Left lung (tissue), 10 donors: ENCODE data around the gene ATXN1. TPM values are rescaled to one million over a fixed set of nuclear protein-coding genes. Genes with fewer than 3 reads are reported as not detected.

Source experiments
- ATAC-seq: fragments of 200-7000 bp; cut with Tn5 transposase; one replicate; pipeline ENCODE4 v1.9.1; 2020; ENCODE audit warnings: moderate library complexity
- DNase-seq, 4 donors: peaks; one replicate each; pipeline ENCODE4 v3.0.0-alpha.2; 2013 to 2020
- H3K27ac ChIP-seq, 2 donors: fragments of 200-600 bp; sonication (generic) in 1 of 2; one replicate each; pipeline versions ENCODE4 v1.5.0 to v1.8.0; 2020 to 2021
- H3K27me3 ChIP-seq, 2 donors: fragments of 200-600 bp; sonication (generic) in 1 of 2; one replicate each; pipeline versions ENCODE4 v1.5.0 to v1.8.0; 2020 to 2021
- H3K36me3 ChIP-seq, 2 donors: fragments of 200-600 bp; sonication (generic) in 1 of 2; one replicate each; pipeline versions ENCODE4 v1.5.0 to v1.8.0; 2020 to 2021
- H3K4me1 ChIP-seq, 2 donors: fragments of 200-600 bp; one replicate each; pipeline ENCODE4 v1.8.0; 2021
- H3K4me3 ChIP-seq, 2 donors: fragments of 200-600 bp; sonication (generic) in 1 of 2; one replicate each; pipeline versions ENCODE4 v1.5.0 to v1.8.0; 2020 to 2021; ENCODE audit warnings: mild to moderate bottlenecking in 1 of 2
- H3K9me3 ChIP-seq, 2 donors: fragments of 200-600 bp; sonication (generic) in 1 of 2; one replicate each; pipeline versions ENCODE4 v1.5.0 to v1.8.0; 2020 to 2021
- intact Hi-C, 2 donors: fragments of 100-400 bp; cut with DNase I; formaldehyde crosslinking; loops; one replicate each; pipeline versions ENCODE4 v1.11.2 to v1.14.2; 2022
- polyA plus RNA-seq, 6 donors: library from polyadenylated mRNA; unstranded; fragments of 120-200 nt; gene quantifications; one replicate each; pipeline ENCODE4 v1.2.1, GENCODE V29; 2013; ENCODE audit not compliant: insufficient read length in 6 of 6
- total RNA-seq, 2 donors: library from RNA; stranded (reverse); fragmentation: NEBNext Ultra II Directional; extraction: Animal tissue kit (Norgen Biotek cat#: 25700); gene quantifications; one replicate each; pipeline ENCODE4 v1.2.1, GENCODE V29; 2021
- TF ChIP-seq, protein P1 (sequence below), 2 donors: fragments of 200-600 bp; sonication (generic) in 1 of 2; IDR thresholded peaks; one replicate each; pipeline versions ENCODE4 v1.5.0 to v1.8.0; 2021; ENCODE audit warnings: antibody characterized with exemption in 2 of 2
- donor health status: DM: no; HTN: yes; CAD: no.
- donor health status: DM: no; HTN: no; CAD: no.

ATXN1 gene
- total and polyA plus RNA-seq, 8 donors, result 23.3 to 67.4 (median 27.3) TPM

DNA sequence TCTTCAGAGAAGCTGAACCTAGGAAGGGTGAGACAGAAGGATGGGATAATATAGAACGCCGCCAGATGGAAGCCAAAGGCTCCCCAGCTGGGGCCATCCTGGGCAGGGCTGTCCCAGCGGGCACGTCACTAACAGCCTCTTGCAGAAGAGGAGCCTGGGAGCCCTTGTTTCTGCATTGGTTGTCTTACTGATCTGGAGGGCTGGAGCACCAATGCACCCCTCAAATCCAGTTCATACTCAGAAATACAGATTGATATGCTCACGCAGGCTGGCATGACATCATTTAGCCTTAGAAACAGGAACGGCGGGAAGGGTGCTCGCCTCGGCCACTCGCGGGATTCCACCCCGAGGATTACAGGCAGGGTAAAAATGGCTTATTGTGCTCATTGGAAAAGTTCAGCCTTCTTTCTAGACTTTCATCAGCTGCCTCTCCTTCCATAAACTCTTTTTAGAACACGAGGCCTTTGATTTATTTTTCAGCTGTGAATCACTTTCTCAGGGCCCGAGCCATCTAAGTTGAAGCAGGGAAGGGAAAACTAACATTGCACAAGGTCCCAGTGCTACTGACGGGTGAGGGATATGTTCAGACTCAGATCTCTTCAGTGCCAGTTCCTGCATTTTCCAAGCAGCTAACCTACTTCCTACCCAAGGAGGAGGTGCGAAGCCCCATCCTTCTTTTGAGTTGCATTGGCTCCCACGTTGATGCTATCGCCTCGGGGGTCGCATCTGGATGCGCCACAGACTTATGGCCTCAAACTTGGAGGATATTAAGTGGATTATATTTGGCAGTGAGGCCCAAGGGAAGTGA is 440.5 kb downstream of the ATXN1 start:
- intact Hi-C loops, result no loop called here
- ATAC-seq (no peak), DNase-seq (no peak)
- Histone ChIP-seq H3K36me3 (peaks cover 0 to 2% of the 10 kb centered on the region in 2 donors), H3K27me3 (no peaks in the 10 kb centered on the region), H3K9me3 (no peaks in the 10 kb centered on the region), H3K27ac (peak overlapping the region; percentile 69 to 74), H3K4me1 (peaks cover 35 to 58% of the 10 kb centered on the region in 2 donors), H3K4me3 (no peak overlapping the region)
- TF ChIP-seq, protein P1, sequence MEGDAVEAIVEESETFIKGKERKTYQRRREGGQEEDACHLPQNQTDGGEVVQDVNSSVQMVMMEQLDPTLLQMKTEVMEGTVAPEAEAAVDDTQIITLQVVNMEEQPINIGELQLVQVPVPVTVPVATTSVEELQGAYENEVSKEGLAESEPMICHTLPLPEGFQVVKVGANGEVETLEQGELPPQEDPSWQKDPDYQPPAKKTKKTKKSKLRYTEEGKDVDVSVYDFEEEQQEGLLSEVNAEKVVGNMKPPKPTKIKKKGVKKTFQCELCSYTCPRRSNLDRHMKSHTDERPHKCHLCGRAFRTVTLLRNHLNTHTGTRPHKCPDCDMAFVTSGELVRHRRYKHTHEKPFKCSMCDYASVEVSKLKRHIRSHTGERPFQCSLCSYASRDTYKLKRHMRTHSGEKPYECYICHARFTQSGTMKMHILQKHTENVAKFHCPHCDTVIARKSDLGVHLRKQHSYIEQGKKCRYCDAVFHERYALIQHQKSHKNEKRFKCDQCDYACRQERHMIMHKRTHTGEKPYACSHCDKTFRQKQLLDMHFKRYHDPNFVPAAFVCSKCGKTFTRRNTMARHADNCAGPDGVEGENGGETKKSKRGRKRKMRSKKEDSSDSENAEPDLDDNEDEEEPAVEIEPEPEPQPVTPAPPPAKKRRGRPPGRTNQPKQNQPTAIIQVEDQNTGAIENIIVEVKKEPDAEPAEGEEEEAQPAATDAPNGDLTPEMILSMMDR (IDR thresholded peaks at IDR 0.05), result no peak

DNA sequence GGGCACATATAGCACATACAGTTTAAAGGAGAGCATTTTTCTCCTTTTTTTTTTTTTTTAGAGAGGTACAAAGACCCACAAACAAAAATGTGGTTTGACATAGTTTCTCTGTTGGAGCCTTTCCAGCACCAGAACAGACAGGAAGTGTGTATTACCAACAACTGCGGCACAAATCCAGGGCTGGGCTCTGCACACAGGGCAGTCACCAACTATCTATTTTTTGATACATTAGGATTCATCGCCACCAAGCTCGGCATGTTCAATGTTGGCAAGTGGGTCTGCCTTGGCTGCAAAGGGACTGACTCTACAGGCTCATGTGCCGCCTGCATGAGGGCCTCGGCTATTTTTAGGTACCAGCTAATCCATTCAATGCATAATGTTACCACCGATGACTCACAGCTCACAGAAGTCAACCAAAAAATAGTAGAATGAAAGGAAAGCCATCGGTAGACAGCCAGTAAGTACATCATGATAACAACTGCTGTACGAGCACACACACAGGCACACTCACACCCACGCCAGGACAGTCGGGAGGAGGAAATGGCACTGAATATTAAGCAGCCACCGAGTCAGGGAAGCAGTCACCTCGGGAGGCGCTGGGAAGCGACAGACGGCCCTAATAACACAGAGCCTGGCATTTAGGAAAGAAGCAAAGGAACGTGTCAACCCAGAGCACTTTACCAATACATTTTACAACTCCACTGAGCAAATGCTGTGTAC is 441.3 kb downstream of the ATXN1 start:
- Histone ChIP-seq H3K4me1 (peaks cover 35 to 58% of the 10 kb centered on the region in 2 donors), H3K9me3 (no peaks in the 10 kb centered on the region), H3K27ac (peak overlapping the region; percentile 69 to 74), H3K36me3 (no peaks in the 10 kb centered on the region), H3K4me3 (no peak overlapping the region), H3K27me3 (no peaks in the 10 kb centered on the region)
- DNase-seq (peak in 3 of 4 donors; percentile 42 to 67 (median 59)), ATAC-seq (peak; percentile 64)
- intact Hi-C loops, result no loop called here
- TF ChIP-seq, protein P1 (IDR thresholded peaks at IDR 0.05), result no peak

DNA sequence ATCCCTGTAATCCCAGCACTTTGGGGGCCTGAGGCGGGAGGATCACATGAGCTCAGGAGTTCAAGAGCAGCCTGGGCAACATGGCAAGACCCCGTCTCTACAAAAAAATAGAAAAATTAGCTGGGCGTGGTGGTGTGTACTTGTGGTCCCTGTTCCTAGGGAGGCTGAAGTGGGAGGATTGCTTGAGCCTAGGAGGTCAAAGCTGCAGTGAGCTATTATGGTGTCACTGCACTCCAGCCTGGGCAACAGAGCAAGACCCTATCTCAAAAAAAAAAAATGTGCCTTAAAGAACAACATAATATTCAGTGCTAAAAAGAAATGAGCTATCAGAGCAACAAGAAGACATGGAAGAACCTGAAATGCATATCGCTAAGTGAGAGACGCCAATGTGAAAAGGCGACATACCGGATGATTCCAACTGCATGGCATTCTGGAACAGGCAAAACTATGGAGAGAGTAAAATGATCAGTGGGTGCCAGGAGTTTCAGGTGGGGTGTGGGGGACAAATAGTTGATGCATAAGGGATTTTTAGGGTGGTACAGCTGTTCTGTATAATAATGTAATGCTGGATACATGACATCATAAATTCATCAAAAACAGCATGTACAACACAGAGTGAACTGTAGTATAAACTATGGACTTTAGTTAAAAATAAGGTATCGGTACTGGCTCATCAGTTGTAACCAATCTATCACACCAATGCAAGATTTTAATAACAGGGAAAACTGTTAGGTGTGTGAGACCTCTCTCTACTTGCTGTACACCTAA is 442.1 kb downstream of the ATXN1 start:
- no peaks in the 10 kb centered on the region for H3K9me3 ChIP-seq
- ATAC-seq (no peak), DNase-seq (no peak)
- no peak overlapping the region for H3K4me3 ChIP-seq
- intact Hi-C loops, result no loop called here
- H3K27ac ChIP-seq, result peak overlapping the region; percentile 69 to 74
- peaks cover 35 to 58% of the 10 kb centered on the region in 2 donors for H3K4me1 ChIP-seq
- no peaks in the 10 kb centered on the region for H3K27me3 ChIP-seq
- TF ChIP-seq, protein P1 (IDR thresholded peaks at IDR 0.05), result no peak
- no peaks in the 10 kb centered on the region for H3K36me3 ChIP-seq

DNA sequence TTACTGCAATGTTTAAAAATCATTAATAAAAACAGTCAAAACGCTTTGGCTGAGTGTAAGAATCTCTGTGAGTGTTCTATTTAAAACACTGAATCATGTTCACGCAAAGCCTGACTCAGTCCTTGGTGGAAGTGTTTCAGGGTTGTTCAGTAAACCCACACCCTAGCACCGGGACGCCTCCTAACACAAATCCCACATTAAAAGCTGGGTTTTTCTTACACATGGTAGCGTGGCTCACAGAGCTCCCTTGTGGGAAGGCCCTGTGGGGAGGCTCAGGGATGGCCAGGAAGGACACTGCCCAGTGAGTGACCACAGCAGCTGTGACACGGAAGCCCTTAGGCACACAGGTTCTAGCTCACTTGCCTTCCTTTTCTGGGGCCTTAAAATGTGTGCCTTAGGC is 442.7 kb downstream of the ATXN1 start:
- Histone ChIP-seq H3K27me3 (no peaks in the 10 kb centered on the region), H3K4me3 (no peak overlapping the region), H3K9me3 (no peaks in the 10 kb centered on the region), H3K27ac (peak overlapping the region; percentile 11 to 39), H3K36me3 (no peaks in the 10 kb centered on the region), H3K4me1 (peaks cover 35 to 52% of the 10 kb centered on the region in 2 donors)
- TF ChIP-seq, protein P1 (IDR thresholded peaks at IDR 0.05), result no peak
- DNase-seq, result no peak
- ATAC-seq, result peak; percentile 19
- intact Hi-C loops, result no loop called here
